ENCODE measurements around the gene ACTR10.

Gene ACTR10

DNA sequence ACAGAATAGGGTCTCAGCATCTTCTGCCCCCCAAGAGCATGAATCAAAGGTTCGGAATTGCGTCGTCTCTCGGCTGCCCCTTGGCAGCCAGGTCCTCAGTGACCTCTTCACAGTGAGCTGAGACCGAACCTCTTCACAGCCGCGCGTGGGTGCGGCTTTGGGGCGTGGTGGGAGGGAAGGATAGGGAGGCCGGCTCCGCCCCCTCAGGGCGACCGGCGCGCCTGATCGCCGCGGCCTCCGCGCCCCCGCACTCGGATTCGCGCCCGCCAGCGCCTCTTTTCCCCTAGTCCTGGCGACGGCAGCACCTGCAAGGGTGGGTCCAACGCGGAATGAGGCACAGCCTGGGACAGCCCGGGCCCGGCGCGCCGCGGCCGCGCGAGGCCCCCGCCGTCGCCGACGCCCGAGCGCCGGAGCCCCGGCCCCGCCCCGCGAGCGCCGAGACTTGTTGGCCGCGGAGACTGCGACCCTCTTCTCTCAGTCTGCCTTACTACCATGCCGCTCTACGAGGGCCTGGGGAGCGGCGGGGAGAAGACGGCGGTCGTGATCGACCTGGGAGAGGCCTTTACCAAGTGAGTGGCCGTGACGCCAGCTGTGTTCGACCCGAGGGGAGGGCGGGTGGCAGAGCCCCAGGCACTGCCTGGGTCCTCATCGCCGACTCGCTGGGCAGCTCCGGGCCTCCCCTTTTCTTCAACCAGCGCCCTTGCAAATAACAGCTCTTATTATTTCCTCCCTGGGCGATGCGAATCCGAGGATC lies at the start of gene ACTR10:
Gene ACTR10, plus strand, starts transcription at position 424 of the 754 bp plus-strand sequence. Its CDS starts 69 bp downstream, at position 493.
- FAIRE-seq, result no peak

DNA sequence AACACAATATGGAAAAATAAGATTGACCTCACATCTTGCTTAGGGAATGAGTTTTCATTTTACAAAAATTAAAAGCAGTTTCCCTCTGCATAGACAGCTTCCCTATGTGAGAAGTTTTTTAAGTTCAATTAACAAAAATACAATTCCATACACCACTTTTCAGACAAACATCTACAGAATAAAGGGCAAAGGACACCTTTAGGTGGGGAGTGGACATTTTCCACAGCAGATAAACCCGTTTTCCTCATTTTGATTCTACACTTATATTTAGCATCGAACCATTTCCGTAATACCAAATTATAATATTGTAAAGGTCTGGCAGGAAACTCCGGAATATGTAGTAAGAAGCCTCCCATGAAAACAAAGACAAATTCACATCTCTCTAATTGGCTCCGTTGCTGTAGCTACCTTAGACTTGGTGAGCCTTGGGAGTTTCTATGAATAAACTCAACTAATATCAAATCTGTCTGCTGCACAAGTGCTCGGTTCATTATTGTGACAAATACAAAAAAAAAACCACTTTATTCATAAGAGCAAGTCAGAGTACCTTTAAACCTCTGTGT lies 49.6 kb upstream of the ACTR10 start:
- FAIRE-seq, result no peak

DNA sequence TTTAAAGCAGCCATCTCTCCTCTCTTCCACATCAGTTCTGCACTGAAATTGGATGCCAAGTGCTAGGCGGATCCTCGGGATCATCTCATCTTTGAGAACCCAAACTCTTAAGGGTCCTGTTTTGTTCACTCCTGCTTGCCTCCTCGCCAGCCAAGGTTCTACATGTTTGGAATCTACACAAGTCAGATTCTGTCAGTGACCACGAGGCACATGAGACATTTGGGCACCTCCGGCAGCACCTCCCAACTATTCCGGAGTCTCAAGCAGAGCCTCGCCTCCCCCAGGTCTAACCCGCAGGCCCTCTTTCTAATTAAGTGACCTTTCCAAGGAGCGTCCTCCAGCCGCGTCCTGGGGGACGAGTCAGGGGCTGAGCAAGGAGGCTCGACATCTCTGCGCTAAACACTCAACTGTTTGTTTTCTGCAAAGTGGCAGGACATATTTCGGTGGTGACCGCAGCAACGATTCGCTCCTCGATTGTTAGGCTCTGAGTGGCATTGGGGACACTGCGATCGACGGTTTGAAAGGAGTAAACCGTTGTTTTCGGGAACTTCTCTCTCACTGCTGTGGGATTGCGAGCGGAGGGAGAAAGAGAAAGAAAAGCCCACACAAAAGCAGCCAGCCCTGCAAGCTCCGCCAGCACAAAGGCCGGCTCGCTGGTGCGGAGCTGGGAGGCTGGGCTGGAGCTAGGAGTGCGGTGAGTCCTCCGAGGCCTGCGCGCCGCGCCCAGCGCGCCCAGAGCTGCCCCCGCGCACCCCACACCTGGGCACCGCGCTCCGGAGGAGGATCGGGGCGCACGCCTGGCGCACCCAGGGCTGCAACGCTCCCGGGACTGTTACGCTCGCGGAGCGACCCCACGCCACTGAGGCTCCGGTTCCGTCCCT lies 48.6 kb upstream of the ACTR10 start:
- no peak for FAIRE-seq

DNA sequence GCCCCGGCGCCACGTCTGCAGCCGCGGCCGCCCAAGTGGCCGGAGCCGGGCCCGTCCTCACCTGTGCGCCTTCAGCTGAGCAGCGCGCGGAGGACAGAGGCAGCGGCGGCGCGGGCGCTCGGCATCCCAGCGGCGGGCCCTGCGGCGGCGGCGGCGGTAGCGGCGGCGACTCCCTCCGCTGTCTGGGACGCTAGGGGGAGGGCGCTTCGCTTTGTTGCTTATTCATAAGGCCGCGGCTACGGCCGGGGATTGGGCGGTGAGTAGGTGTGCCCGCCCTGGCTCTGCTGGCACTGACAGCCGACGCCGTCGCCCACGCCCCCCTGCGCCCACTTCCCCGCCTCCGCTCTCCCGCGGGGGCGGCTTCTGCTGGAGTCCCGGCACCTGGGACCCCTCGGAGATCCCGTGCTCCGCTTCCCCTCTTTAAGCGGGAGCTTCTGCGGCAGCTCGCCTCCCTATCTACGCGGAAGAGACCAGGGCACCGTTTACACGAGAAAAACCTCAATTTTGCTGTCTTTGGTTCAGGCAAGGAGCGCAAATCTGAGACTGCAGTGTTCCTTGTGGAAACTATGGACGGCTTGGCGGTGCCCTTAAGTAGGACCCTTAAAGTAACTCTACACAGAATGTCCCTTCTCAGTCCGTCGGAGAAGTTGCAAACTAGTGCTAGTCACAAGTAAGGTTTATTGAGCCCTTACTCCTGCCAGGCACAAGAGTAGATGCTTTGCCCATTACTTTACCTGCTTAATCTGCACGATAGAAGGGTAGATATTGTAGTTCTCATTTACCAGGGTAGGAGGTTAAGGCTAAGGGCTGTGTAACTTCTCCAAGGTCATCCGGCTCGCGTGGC lies 47.7 kb upstream of the ACTR10 start, which contains the start of gene ARMH4:
Gene ARMH4, minus strand, starts transcription at position 200 of the 844 bp plus-strand sequence. CDS start 12,855 bp downstream, outside the sequence.
- no peak for FAIRE-seq

DNA sequence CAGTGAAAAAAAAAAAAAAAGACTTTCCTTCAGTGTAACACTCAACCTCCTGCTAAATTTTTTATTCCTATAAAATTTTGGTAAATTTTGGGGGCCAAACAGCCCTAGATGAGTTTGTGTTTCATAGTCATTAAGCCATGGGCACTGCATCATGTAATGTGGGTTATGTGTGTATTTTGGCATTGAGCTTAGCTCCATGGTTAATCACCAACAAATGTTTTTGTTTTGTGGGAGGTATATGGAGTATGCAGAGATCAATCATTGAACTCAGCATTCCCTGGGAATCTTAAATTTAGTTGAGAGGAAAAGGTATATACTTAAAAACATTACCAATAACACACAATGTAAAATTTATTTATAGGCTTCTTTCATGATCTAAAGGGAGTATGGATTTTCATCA lies 39.4 kb upstream of the ACTR10 start:
- no peak for FAIRE-seq

DNA sequence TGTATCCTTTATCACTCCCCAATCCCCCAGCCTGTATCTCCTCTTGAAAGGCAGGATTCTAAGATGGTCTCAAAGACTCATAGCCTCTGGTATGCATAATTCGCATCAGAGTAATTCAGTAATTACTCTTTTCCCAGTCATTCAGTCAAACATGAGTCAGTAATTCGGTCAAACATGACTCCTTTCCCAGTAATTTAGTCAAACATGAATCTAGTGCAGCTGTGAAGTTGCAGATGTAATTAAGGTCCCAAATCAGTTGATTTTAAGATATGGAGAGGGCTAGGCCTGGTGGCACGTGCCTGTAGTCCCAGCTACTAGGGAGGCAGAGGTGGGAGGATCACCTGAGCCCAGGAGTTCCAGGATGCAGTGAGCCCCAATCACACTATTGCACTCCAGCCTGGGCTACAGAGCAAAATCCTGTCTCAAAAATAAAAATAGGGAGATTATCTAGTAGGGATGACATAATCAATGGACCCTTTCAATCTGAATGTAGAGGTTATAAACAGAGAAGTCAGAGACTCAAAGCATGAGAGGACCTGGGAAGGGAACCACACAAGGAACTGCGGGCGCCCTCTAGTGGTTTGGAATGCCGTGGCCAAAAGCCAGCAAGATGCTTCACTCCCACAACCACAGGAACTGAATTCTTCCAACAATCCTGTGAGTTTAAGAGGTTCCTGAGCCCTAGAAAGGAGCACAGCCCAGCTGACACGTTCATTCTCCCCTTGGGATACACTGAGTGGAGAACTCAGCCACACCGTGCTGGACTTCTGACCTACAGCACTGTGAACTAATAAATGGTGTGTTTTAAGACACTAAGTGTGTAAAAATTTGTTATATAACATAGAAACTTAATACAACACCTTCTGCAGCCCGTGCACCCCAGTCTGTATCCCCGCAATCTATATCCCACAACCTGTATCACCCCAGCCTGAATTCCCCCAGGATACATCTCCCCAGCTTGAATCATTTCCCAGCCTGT lies 33.7 kb upstream of the ACTR10 start:
- FAIRE-seq, result no peak

DNA sequence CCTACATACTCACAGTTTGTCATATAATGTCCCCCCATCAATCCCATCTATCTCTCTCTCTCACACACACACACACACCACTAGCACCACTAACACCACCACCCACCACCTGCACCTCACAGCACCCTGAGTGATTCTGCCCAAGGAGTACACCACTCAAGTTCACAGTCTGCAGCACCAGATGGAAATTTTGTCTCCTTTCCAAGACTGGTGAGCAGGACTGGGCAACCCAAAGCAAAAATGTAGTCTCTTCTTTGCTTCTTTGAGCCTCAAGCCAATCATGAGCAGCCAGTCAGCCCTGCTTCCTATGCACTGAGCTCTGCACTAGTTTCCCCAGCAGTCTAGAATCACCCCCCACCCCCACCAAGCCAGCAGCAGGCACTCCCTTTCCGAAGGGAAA lies 32.9 kb upstream of the ACTR10 start:
- FAIRE-seq, result no peak

DNA sequence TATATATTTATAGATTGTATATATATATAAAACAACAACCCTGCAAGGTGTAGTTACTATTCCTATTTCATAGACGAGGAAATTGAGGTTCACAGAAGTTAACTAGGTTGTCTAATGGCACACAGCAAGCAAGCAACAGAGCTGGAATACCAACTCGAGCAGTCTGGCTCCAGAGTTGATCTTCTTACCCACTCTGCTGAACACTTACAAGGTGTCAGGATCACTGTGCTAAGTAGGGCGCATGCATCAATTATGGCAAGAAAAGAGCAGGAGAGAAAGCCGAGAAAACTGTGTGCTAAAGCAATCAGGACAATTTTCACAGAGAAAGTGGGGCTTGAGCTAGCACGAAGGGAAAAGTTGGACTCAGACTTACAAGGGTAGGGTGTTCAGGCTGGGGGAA lies 32.1 kb upstream of the ACTR10 start:
- FAIRE-seq, result no peak

DNA sequence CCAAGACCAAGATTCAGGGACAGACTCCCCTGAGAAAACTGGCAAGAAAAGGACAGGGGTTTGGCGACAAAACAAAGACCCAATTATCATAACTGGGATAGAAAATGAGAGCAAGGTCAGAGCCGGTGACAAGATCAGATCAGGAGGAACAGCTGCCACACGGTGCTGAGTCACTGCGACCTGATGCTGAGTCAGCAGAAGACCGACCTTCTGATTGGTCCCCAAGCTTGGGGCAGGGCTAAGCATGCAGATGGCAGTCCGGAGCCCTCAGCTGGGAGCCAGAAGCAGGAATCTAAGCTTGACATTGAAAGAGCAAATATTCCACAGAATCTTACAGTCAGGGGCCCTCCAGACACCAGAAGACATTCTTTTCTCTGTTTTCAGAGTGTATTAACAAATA lies 28.9 kb upstream of the ACTR10 start:
- FAIRE-seq, result no peak

DNA sequence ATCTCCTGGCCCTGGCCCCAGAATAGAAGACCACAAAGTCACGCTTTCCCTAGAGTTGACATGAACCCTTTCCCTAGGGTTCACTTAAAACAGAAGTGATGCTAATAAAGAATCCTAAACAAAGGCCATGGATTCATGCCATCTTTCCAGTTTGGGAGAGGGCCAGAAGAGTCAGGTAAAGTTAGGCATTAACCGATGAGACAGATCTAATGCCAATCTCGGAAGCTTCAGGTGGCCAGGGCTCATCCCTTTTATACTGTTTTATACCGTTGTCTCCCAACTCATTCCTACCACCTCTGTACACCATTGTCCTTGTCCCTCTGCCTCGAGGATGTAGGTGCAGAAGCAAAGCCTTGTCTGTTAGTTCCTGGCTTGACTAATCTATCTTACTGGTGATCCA lies 22.8 kb upstream of the ACTR10 start:
- FAIRE-seq, result no peak

DNA sequence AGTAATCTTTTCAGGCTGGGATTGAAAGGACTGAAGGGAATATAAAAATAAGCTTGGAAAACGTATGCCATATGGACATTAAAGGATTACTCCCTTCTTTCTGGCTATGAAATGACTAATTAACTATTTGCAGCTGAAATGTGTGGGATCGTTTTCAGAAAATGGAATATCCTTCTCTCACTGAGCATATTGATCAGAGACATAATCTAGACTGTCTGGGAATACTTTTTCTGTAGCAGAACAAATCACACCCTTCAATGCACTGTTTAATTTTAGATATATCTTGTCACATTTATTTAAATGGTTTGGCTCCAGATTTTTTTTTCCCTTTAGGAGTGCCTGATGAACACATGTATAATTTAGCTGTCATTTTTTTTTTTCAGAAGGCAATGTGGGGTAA lies 10.8 kb upstream of the ACTR10 start:
- no peak for FAIRE-seq

DNA sequence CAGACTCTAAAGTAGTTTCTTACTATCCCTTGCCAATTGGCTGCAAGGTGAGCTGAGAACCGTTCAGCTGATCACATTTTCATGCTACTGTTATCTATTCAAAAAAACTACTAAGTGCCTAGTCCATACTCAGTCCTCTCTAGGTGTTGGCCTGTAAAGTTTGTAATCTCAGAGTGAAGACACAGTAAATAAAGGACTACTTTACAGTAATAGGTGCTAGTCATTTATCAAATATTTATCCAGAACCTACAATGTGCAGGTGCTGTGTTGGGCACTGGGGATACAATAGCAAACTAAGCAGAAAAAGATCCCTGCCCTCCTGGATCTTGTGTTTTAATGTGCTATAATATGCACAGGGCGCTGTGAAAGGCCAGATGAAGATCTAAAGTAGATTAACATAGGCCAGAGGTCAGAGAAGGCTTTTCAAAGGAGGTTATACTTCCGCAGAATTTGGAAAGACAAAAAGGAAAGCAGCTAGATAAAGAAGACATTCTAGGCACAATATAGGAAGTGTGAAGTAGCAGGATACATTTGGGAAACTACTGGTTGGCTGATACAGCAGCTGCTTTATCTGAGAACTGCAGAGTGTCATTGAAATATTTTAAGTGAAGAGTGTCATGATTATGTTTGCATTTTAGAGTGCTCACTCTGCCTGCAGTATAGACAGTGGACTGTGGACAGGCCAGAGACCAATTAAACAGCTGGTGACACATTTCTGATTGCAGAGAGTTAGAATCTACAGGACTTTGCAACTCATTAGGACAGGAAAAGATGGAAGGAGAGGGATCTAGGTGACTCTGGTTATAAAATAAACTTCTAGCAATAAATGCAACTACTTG lies 8.0 kb upstream of the ACTR10 start:
- no peak for FAIRE-seq

DNA sequence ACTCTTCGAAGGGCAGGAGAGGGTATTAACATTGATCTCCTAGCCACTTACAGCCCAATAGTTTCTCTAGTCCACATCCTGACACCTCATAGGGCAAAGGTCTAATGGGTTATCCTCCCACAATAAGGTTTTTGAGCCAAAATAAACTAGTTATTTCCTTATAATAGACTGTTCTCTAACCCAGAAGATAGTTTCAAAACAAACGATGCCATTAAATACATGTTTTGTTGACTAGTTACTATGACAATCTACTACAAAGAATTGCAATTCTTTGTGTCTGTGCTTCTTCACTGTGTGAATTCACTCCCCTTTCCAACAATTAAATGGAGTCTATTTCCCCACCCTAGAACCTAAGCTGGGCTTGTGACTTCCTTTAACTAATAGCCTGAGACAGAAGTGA lies 6.4 kb upstream of the ACTR10 start:
- peak; percentile 80 for FAIRE-seq

DNA sequence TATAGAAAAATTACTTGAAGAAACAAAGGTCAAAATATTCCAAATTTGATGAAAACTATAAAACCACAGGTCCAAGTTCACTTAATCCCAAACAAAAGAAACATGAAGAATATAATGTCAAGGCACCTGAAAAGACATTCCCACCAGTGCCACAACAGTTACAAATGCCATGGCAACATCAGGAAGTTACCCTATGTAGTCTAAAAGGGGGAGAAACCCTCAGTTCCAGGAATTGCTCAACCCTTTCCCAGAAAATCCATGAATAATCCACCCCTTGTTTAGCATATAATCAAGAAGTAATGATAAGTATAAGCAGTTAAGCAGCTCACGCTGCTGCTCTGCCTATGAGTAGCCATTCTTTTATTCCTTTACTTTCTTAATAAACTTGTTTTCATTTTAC lies 3.8 kb upstream of the ACTR10 start:
- no peak for FAIRE-seq

DNA sequence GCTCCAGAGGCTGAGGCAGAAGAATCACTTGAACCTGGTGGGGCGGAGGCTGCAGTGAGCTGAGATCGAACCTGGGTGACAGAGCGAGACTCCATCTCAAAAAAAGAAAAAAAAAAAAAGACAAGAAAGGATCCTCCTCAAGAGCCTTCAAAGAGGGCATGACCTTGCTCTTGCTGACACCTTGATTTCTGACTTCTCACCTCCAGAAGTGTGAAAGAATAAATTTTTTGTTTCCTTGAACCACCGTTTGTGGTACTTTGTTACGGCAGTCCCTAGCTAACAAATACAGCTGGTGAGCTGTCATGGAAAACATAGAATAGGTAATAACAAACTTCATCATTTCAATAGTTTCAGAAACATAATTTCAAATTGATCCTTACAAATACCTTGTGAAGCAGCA lies 1.9 kb upstream of the ACTR10 start:
- FAIRE-seq, result no peak

DNA sequence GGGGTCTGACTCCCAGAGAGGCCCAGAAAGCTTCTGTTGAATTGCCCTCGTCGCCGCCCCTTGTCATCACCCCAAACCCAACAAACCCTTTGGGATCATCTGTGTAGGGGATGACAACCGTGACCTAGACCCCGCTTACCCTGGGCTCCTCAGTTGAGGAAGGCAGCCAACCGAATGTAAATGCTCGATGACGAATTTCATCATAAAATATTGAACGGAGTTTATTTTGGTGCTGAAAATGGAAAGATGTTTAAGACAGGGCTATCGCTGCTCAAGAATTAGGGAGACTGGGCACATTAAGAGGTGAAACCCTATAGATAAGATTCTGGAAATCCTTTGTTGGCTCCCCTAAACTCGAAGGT lies 512 bp downstream of the ACTR10 start:
- FAIRE-seq, result no peak

DNA sequence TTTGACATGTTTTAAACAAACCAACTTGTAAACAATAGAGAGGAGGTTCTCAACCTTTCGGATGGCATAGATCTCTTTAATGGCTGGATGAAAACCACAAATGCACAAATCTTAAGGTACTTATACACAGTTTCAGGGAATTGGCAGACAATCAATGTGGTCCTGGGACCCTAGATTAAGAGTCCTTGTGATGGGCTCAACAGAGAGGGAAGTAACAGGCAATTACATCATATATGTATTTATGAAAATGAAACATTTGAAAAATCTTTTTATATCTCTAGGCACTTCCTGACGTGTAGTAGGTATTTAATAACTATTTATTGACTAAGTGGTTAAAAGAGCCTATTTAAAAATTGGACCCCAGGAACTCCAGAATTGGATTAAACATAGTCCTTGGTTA lies 897 bp downstream of the ACTR10 start:
- no peak for FAIRE-seq

DNA sequence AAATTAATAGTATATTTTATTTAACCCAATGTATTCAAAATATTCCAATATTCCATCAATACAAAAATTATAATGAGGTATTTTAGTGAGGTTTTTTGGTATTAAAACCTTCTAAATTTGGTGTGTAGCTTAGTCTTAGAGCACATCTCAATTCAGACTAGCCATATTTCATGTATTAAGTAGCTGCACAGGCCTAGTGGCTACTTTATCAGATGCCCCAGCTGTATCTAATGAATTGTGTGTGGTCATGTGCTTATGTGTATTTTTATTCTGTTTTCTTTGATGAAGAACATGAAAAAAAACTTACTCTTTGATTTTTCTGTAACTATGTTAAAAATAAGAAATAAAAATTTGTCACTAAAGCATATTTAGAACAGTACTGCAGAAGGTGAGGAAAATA lies 13.2 kb downstream of the ACTR10 start:
- no peak for FAIRE-seq

DNA sequence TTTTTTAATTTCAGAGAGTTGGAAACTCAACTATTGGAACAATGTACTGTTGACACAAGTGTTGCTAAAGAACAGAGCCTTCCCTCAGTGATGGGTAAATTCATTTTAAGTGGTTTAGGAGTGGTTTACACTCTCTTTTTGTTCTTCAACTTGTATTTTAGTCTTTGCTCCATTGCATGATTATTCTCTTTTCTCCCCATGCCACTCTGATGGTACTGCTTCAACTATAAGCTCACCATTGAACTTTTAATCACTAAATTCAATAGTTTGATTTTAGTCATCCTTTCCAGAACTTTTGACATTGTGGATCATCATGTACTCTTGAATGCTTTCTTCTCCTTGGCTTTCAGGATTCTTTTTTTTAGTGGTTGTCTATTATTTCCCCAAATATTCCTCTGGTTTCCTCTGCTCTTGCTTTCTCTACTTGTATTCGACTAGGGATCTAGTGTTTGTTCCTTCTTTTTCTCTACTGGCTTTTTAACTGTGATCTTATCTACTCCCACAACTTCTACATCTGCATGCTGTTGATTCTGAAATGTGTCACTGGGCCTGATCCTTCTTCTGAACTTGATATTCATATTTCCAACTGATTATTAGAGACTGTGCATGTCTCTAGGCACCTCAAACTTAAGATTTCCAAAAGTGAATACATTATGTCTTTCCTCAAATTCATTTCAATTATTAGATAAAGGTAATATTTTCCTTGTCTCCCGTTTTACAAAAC lies 15.4 kb downstream of the ACTR10 start:
- no peak for FAIRE-seq

DNA sequence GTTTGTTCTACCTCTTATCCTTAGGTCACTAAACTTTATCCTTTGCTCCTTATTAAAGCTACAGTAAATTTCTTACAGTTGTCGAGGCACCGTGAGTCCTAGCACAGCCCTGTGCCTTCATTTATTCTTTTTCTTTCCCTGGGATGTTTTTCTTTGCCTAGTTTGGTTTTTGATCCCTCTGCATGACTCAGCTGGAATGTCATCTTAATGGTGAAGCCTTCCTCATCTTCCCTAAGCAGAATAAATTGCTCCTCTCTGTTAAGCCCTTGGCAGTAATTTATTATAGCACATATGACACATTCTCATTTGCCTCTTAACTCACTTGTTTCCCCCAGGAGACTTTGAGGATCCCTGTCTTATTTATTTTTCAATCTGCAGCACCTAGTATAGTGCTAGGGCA lies 16.6 kb downstream of the ACTR10 start:
- FAIRE-seq, result no peak
